Colonic mucosa (tissue), 4 donors: Measurements from ENCODE around the gene STT3A. TPM values are rescaled to one million over a fixed set of nuclear protein-coding genes. Genes with fewer than 3 reads are reported as not detected.
"Not testable (repeated sequence)": the region's sequence is repeated elsewhere in the genome, so short reads cannot be mapped to it uniquely, and the experiment has no call there.

Source experiments
- DNase-seq: peaks from one replicate; pipeline ENCODE4 v3.0.0-alpha.2; 2020
- H3K27ac ChIP-seq: fragments of 200-600 bp; one replicate; pipeline ENCODE4 v1.8.0; 2021
- H3K27me3 ChIP-seq: fragments of 200-600 bp; one replicate; pipeline ENCODE4 v1.8.0; 2021
- H3K36me3 ChIP-seq: fragments of 200-600 bp; one replicate; pipeline ENCODE4 v1.8.0; 2021
- H3K4me1 ChIP-seq: fragments of 200-600 bp; one replicate; pipeline ENCODE4 v1.8.0; 2021; ENCODE audit warnings: mild to moderate bottlenecking
- H3K4me3 ChIP-seq: fragments of 200-600 bp; one replicate; pipeline ENCODE4 v1.8.0; 2021
- H3K9ac ChIP-seq, 2 donors: one replicate each; pipeline ENCODE4 v1.7.0; 2013; ENCODE audit warnings: control low read depth in 2 of 2, low read depth in 2 of 2, low read length in 2 of 2
- H3K9me3 ChIP-seq: fragments of 200-600 bp; one replicate; pipeline ENCODE4 v1.8.0; 2021
- intact Hi-C: fragments of 100-400 bp; cut with DNase I; formaldehyde crosslinking; loops from one replicate; pipeline ENCODE4 v1.14.1; 2022
- total RNA-seq, 2 donors: library from RNA; stranded (reverse); fragmentation: NEBNext Ultra II Directional in 1 of 2; extraction: Animal tissue kit (Norgen Biotek cat#: 25700) in 1 of 2; gene quantifications; one replicate each; pipeline ENCODE4 v1.2.1, GENCODE V29; 2021
- TF ChIP-seq, protein P1 (sequence below): fragments of 200-600 bp; IDR thresholded peaks from one replicate; pipeline ENCODE4 v1.8.0; 2022; ENCODE audit warnings: antibody characterized with exemption, mild to moderate bottlenecking
- donor health status: healthy.
- donor health status: DM: no; HTN: no; CAD: no.
- donor health status: DM: no; HTN: no; CAD: no.

STT3A gene
- total RNA-seq, 2 donors from 2014 or later = 130 to 183 TPM

DNA sequence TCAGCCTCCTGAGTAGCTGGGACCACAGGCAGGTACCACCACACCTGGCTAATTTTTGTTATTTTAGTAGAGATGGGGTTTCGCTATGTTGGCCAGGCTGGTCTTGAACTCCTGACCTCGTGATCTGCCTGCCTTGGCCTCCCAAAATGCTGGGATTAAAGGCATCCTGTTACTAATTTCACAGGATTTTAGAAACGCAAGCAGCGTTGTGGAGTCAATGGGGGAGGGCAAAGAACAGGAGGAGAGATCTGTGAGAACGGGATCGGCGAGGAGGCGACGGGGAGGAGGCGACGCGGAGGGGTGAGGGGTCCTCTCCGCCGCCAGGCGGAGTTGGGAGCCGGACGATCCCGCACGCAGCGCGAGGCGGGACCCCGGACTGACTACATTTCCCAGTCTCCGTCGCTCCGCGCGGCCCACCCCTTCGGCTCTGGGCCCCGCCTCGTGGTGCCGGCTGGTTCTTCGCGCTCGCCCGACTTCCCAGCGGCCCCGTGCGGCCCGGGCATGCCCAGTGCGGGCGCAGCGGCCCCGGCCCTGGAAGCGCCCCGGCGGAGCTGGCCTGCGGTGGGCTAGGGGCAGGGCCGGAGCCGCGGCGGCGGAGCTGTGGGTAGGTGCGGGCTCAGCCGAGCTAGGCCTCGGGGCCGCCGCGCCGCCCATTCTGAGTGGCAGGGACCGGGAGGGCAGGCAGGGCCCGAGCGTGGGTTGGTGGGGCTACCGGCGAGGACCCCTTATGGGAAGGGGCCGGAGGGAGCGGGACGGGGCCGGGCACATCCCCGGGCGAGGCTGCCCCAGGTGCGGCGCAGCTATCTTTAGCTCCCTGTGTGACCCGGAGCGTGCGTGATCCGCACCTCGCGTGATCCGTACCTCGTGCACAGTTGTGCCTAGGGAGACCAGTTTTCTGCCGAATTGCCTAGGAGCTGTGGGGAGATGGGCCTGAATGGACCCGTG is 23.4 kb upstream of the STT3A start, which contains the start of gene EI24:
EI24 (plus strand) TSS at position 508 of the 945 bp plus-strand sequence. CDS start 3,051 bp downstream, outside the sequence.
- DNase-seq = peak; percentile 90
- Histone ChIP-seq H3K4me3 (peak within 1 kb of the TSS; percentile 89), H3K27me3 (no peaks in the 10 kb centered on the region), H3K9me3 (no peaks in the 10 kb centered on the region), H3K27ac (peak within 1 kb of the TSS; percentile 64), H3K4me1 (peaks cover 6% of the 10 kb centered on the region), H3K36me3 (no peaks in the 10 kb centered on the region), H3K9ac (peak within 1 kb of the TSS; percentile 87 to 99)
- TF ChIP-seq, protein P1, sequence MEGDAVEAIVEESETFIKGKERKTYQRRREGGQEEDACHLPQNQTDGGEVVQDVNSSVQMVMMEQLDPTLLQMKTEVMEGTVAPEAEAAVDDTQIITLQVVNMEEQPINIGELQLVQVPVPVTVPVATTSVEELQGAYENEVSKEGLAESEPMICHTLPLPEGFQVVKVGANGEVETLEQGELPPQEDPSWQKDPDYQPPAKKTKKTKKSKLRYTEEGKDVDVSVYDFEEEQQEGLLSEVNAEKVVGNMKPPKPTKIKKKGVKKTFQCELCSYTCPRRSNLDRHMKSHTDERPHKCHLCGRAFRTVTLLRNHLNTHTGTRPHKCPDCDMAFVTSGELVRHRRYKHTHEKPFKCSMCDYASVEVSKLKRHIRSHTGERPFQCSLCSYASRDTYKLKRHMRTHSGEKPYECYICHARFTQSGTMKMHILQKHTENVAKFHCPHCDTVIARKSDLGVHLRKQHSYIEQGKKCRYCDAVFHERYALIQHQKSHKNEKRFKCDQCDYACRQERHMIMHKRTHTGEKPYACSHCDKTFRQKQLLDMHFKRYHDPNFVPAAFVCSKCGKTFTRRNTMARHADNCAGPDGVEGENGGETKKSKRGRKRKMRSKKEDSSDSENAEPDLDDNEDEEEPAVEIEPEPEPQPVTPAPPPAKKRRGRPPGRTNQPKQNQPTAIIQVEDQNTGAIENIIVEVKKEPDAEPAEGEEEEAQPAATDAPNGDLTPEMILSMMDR = peak; percentile 55
- intact Hi-C loops = no loop called here

DNA sequence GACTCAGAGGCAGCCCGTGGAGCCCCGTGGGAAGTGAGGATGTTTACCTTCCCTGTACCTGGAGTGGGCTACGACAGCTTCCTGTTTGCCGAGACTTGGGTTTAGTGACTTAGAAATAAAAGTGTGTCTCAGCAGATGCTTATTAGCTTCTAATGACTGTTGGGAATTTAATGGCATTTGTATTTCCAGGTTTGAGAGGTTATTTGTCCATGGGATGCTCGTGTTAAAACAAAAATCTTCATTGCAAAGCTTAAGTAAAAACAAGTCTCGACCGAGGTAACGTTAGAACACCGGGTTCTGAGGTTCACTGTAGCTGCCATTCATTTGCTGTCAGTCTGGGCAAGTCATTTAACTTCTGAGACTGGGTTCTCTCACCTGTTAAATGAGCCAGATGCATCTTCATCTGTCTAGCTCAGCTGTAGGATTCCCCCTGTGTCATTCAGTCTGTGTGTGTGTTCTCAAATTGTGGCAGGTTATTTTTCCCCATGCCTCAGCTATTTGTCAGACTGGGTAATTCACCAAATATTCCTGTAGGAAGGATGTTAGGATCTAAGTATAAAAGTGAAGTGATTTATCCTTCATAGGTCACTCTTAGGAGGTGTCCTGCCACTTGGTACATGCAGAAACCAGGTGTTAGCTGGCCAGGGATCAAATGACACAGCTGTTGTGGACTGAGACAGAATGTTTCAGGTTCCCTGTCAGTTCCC is 22.6 kb upstream of the STT3A start:
- H3K4me1 ChIP-seq = peaks cover 6% of the 10 kb centered on the region
- H3K9me3 ChIP-seq = no peaks in the 10 kb centered on the region
- H3K9ac ChIP-seq = peak overlapping the region; percentile 87 to 99
- TF ChIP-seq, protein P1 = no peak
- peak overlapping the region; percentile 89 for H3K4me3 ChIP-seq
- intact Hi-C loops = no loop called here
- DNase-seq = no peak
- no peaks in the 10 kb centered on the region for H3K27me3 ChIP-seq
- no peaks in the 10 kb centered on the region for H3K36me3 ChIP-seq
- H3K27ac ChIP-seq = peak overlapping the region; percentile 64

DNA sequence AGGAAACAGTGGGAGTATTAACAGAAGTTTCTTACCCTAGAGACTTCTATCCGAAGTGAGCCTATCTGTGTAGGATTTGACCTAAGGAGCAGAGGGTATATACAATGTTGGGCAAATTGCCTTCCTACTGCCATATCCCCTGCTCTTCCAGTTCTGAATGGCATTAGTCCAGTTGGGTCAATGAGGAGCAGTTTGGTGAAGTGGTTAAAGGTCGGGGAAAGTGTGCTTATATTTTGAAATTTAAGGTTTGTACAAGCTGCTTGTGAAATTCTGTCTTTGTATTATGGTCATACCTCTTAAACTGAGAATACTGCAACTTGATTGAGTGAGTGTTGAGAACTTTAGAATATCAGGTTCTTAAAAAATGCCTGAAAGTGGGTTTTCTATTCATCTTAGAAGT is 21.7 kb upstream of the STT3A start:
- Histone ChIP-seq H3K4me1 (peaks cover 6% of the 10 kb centered on the region), H3K4me3 (no peak overlapping the region), H3K27me3 (no peaks in the 10 kb centered on the region), H3K27ac (no peak overlapping the region), H3K36me3 (peaks cover under 1% of the 10 kb centered on the region), H3K9ac (peak overlapping the region in 1 of 2 donors; percentile 19), H3K9me3 (no peaks in the 10 kb centered on the region)
- no peak for DNase-seq
- TF ChIP-seq, protein P1 = no peak
- intact Hi-C loops = no loop called here

DNA sequence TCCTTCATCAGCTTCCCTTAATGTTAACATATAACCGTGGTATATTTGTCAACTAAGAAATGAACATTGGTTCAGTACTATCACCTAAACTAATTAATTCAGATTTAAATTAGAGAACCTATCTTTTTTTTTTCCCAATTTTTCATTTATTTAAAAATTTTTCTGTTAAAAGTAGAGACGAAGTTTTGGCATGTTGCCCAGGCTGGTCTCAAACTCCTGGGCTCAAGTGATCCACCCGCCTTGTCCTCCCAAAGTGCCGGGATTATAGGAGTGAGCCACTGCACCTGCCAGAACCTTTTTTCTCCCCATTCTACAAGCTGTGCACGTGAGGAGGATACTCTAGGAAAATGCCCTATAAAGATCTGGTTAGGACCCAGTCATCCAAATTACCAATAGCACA is 19.7 kb upstream of the STT3A start:
- no peak overlapping the region for H3K27ac ChIP-seq
- peaks cover 5% of the 10 kb centered on the region for H3K36me3 ChIP-seq
- DNase-seq = no peak
- H3K4me3 ChIP-seq = no peak overlapping the region
- H3K9ac ChIP-seq = no peak overlapping the region
- H3K4me1 ChIP-seq = peaks cover 6% of the 10 kb centered on the region
- TF ChIP-seq, protein P1 = no peak
- H3K9me3 ChIP-seq = no peaks in the 10 kb centered on the region
- intact Hi-C loops = no loop called here
- no peaks in the 10 kb centered on the region for H3K27me3 ChIP-seq

DNA sequence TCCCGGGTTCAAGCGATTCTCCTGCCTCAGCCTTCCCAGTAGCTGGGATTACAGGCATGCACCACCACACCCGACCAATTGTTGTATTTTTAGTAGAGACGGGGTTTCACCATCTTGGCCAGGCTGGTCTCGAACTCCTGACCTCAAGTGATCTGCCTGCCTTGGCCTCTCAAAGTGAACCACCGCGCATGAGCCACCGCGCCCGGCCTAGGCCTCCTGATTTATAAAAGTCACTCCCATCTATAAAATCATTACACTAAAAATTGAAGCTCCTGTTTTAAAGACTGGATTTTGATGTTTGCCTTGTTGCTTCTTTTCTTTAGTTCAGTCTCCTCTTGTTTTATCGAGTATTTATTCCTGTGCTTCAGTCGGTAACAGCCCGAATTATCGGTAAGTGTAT is 15.5 kb upstream of the STT3A start:
- H3K4me3 ChIP-seq, H3K9me3 ChIP-seq, intact Hi-C loops, DNase-seq, H3K4me1 ChIP-seq, H3K27me3 ChIP-seq, H3K9ac ChIP-seq, H3K27ac ChIP-seq: not testable (repeated sequence)
- H3K36me3 ChIP-seq = peaks cover 12% of the 10 kb centered on the region
